Endothelial cell of umbilical vein (primary cell): ENCODE results near the gene VPS35L. TPM values are rescaled to one million over a fixed set of nuclear protein-coding genes. Genes with fewer than 3 reads are reported as not detected.

Experiments
- BruUV-seq: library from RNA; stranded (reverse); fragments of 400-500 nt; replicated peaks from 2 replicates; lab custom pipeline; 2021; lab: Mats Ljungman, UMichigan
- CTCF ChIA-PET: fragments of 300-600, 350-600 bp; sonication (Branson Sonifier 250); formaldehyde crosslinking; loops from one replicate; lab custom pipeline; 2021; ENCODE audit warnings: antibody characterized with exemption, inconsistent platforms; lab: Charles Lee
- POLR2A ChIA-PET: fragments of 300-600, 350-600 bp; sonication (Branson Sonifier 250); formaldehyde crosslinking; loops from one replicate; lab custom pipeline; 2021; ENCODE audit warnings: antibody characterized with exemption, inconsistent platforms; lab: Charles Lee
- DNase-seq: peaks from one replicate; pipeline ENCODE4 v3.0.0-alpha.2; 2011; ENCODE audit warnings: low read depth, low spot score
- FAIRE-seq: peaks from 2 replicates; lab custom pipeline; 2011; peaks lifted over from hg19 to GRCh38; lab: Jason Lieb, UNC
- H2AFZ ChIP-seq: 2 replicates; pipeline ENCODE4 v1.6.0; 2012; ENCODE audit warnings: low read depth, low read length, control low read depth, inconsistent platforms
- H3K27ac ChIP-seq: 2 replicates; pipeline ENCODE4 v1.5.1; 2011; ENCODE audit warnings: low read depth, mild to moderate bottlenecking, control low read depth, low read length, moderate library complexity; ENCODE audit not compliant: insufficient read depth
- H3K27me3 ChIP-seq, 2 experiments: 2 replicates each; pipeline versions ENCODE4 v1.6.0 to v1.6.1; 2011; ENCODE audit warnings: low read length in 2 of 2, mixed read lengths in 1 of 2; ENCODE audit not compliant: control insufficient read depth in 2 of 2, insufficient read depth in 2 of 2
- H3K36me3 ChIP-seq, 2 experiments: 2 replicates in 1 of 2; 3 replicates in 1 of 2; pipeline ENCODE4 v1.5.1; 2011; ENCODE audit warnings: low read length in 2 of 2, mild to moderate bottlenecking in 1 of 2, moderate library complexity in 1 of 2; ENCODE audit not compliant: control insufficient read depth in 2 of 2, insufficient read depth in 2 of 2; ENCODE audit errors: extremely low read depth in 1 of 2
- H3K4me1 ChIP-seq: 3 replicates; pipeline ENCODE4 v1.5.1; 2011; ENCODE audit warnings: mild to moderate bottlenecking, low read length; ENCODE audit not compliant: control insufficient read depth, insufficient read depth; ENCODE audit errors: extremely low read depth
- H3K4me2 ChIP-seq: 2 replicates; pipeline ENCODE4 v1.6.1; 2011; ENCODE audit warnings: low read length, control low read depth, mixed read lengths; ENCODE audit not compliant: insufficient read depth
- H3K4me3 ChIP-seq, 3 experiments: fragments of 200-600 bp in 1 of 3; sonication (generic), shearing (Covaris generic) in 1 of 3; replicated peaks in 1 of 3; 2 replicates each; pipeline ENCODE4 v1.5.1; 2011 to 2016; ENCODE audit warnings: control low read depth in 3 of 3, low read length in 3 of 3, mild to moderate bottlenecking in 2 of 3, inconsistent platforms in 1 of 3, low read depth in 1 of 3, moderate library complexity in 1 of 3; ENCODE audit not compliant: insufficient read depth in 1 of 3
- H3K79me2 ChIP-seq: 2 replicates; pipeline ENCODE4 v1.6.0; 2012; ENCODE audit warnings: low read length, inconsistent platforms; ENCODE audit not compliant: control insufficient read depth, insufficient read depth
- H3K9ac ChIP-seq: replicated peaks from 2 replicates; pipeline ENCODE3; 2011; ENCODE audit warnings: low read length, control low read depth; ENCODE audit not compliant: insufficient read depth; ENCODE audit errors: extremely low read depth
- H3K9me1 ChIP-seq: replicated peaks from 3 replicates; pipeline ENCODE4 v1.6.0; 2011; ENCODE audit warnings: mild to moderate bottlenecking, low read length; ENCODE audit not compliant: control insufficient read depth, insufficient read depth; ENCODE audit errors: extremely low read depth
- H3K9me3 ChIP-seq: replicated peaks from 2 replicates; pipeline ENCODE4 v1.5.1; 2012; ENCODE audit warnings: low read length, inconsistent platforms; ENCODE audit not compliant: control insufficient read depth, insufficient read depth
- H4K20me1 ChIP-seq: replicated peaks from 2 replicates; pipeline ENCODE3; 2011; ENCODE audit warnings: mild to moderate bottlenecking, low read length; ENCODE audit not compliant: control insufficient read depth, insufficient read depth; ENCODE audit errors: extremely low read depth
- EZH2 ChIP-seq: IDR thresholded peaks from 2 replicates; pipeline ENCODE4 v1.6.1; 2012; ENCODE audit warnings: borderline replicate concordance, low read depth, mild to moderate bottlenecking, moderate library complexity, low read length, inconsistent platforms; ENCODE audit not compliant: severe bottlenecking
- FOS ChIP-seq: IDR thresholded peaks from 2 replicates; pipeline ENCODE4 v1.6.1; 2011; ENCODE audit warnings: mild to moderate bottlenecking, low read length, moderate library complexity, borderline replicate concordance; ENCODE audit not compliant: insufficient read depth
- GATA2 ChIP-seq: IDR thresholded peaks from 2 replicates; pipeline ENCODE4 v1.7.0; 2011; ENCODE audit warnings: low read depth, mild to moderate bottlenecking, moderate library complexity, mixed read lengths, low read length; ENCODE audit not compliant: insufficient read length, insufficient read depth
- JUN ChIP-seq: IDR thresholded peaks from 2 replicates; pipeline ENCODE4 v1.6.1; 2011; ENCODE audit warnings: borderline replicate concordance, low read depth; ENCODE audit not compliant: insufficient read length, insufficient read depth
- MYC ChIP-seq: IDR thresholded peaks from one replicate; pipeline ENCODE4 v1.6.1; 2011; ENCODE audit warnings: mild to moderate bottlenecking, low read depth, low read length
- POLR2A ChIP-seq: IDR thresholded peaks from 2 replicates; pipeline ENCODE4 v1.6.1; 2012; ENCODE audit warnings: low read depth, mild to moderate bottlenecking, control low read depth, low read length
- POLR2AphosphoS5 ChIP-seq: IDR thresholded peaks from 2 replicates; pipeline ENCODE4 v1.6.1; 2012; ENCODE audit warnings: low read depth, mild to moderate bottlenecking, control low read depth, low read length, moderate library complexity; ENCODE audit not compliant: insufficient read depth
- dilution Hi-C: fragments of 300-500 bp; cut with MboI; formaldehyde crosslinking; loops from one replicate; pipeline ENCODE4 v1.15.0; 2019; ENCODE audit warnings: low sequenced_read_pairs; ENCODE audit not compliant: extremely low pct_ligation_motif_present
- intact Hi-C: fragments of 100-400 bp; cut with micrococcal nuclease; formaldehyde crosslinking; loops from one replicate; pipeline ENCODE4 v1.10.0; 2022
- polyA plus RNA-seq, 4 experiments: library from polyadenylated mRNA; depleted of rRNA in 3 of 4; stranded (reverse) in 3 of 4; unstranded in 1 of 4; fragments of >200 nt; gene quantifications; 2 replicates each; pipeline versions ENCODE4 v1.2.1 to v1.2.3, GENCODE V29; 2011 to 2012; ENCODE audit warnings: missing spikeins in 1 of 4
- total RNA-seq: library from RNA; stranded (reverse); gene quantifications from 2 replicates; pipeline ENCODE4 v1.2.3, GENCODE V29; 2021
- TF ChIP-seq, protein P1 (sequence below), 2 donors: IDR thresholded peaks; 1 replicate in 1 of 2; 2 replicates in 1 of 2; pipeline ENCODE4 v1.5.1; 2011; ENCODE audit warnings: low read length in 2 of 2, mild to moderate bottlenecking in 2 of 2, moderate library complexity in 2 of 2, control low read depth in 1 of 2, inconsistent platforms in 1 of 2, low read depth in 1 of 2; ENCODE audit not compliant: insufficient read depth in 1 of 2; ENCODE audit errors: extremely low read depth in 1 of 2
- TF ChIP-seq, protein P2 (sequence below): IDR thresholded peaks from 2 replicates; pipeline ENCODE4 v1.6.1; 2011; ENCODE audit not compliant: insufficient read depth, insufficient read length

The VPS35L gene
- total and polyA plus RNA-seq, 2 donors (not counting 3 experiments of a cell fraction or from before 2014, with no cell fraction given): 49.1 to 91.1 TPM

DNA sequence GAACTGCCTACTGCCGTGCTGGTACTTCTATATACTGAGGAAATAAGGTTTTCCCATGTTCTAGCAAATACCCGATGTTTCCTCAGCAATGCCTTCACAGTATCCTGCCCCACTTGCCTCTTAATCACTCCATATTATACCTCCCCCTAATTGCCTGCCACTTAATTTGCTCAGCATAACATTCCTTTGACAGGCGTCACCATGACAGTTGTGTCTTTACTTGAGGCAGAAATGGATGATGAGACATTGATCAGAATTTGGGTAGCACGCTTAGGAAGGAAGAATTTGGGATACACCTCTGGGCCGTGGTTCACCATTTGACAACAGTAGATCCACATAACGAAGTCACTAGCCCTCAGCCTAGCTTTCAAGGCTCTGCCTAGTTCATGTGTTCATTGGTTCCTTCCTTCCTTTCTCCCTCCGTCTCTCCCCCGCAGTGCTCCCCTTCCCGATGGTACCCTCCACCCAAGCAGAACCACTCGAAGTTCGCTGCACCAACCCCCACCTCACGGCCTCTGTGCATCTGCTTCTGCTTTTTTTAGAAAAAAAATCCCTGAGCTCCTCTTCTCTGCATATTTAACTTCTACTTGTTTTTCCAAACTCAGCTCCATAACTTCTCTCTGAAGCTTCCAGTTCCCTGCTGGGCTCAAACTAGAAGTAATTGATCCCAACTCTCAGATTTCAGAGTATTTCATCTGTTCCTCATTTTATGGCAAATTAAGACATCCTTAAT, 182.0 kb downstream of the VPS35L start:
- H3K9ac ChIP-seq: no peak overlapping the region
- no peak overlapping the region for H3K4me2 ChIP-seq
- DNase-seq (no peak), FAIRE-seq (no peak)
- intact Hi-C loops: no loop called here
- H3K4me1 ChIP-seq: no peaks in the 10 kb centered on the region
- H3K9me3 ChIP-seq: no peaks in the 10 kb centered on the region
- CTCF ChIA-PET: interaction anchor here (0.8 to 1.6 kb wide), 2 partner anchors 9 kb away, joined by 3 to 4 read pairs; no protein-coding TSS in a partner anchor
- no peaks in the 10 kb centered on the region for H3K36me3 ChIP-seq
- POLR2A ChIA-PET: no interaction called here
- H3K4me3 ChIP-seq: no peak overlapping the region
- no peak for TF ChIP-seq GATA2
- no peak for TF ChIP-seq EZH2
- no peak for TF ChIP-seq POLR2AphosphoS5
- no peak for TF ChIP-seq POLR2A
- TF ChIP-seq FOS: no peak
- TF ChIP-seq JUN: no peak
- TF ChIP-seq, protein P1, sequence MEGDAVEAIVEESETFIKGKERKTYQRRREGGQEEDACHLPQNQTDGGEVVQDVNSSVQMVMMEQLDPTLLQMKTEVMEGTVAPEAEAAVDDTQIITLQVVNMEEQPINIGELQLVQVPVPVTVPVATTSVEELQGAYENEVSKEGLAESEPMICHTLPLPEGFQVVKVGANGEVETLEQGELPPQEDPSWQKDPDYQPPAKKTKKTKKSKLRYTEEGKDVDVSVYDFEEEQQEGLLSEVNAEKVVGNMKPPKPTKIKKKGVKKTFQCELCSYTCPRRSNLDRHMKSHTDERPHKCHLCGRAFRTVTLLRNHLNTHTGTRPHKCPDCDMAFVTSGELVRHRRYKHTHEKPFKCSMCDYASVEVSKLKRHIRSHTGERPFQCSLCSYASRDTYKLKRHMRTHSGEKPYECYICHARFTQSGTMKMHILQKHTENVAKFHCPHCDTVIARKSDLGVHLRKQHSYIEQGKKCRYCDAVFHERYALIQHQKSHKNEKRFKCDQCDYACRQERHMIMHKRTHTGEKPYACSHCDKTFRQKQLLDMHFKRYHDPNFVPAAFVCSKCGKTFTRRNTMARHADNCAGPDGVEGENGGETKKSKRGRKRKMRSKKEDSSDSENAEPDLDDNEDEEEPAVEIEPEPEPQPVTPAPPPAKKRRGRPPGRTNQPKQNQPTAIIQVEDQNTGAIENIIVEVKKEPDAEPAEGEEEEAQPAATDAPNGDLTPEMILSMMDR (IDR thresholded peaks at IDR 0.05; ENCODE audit: extremely low read depth in 1 of 2, insufficient read depth in 1 of 2, low read depth in 1 of 2, low read length in 2 of 2): no peak
- TF ChIP-seq MYC: no peak
- TF ChIP-seq, protein P2, sequence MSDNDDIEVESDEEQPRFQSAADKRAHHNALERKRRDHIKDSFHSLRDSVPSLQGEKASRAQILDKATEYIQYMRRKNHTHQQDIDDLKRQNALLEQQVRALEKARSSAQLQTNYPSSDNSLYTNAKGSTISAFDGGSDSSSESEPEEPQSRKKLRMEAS: no peak
- no peak overlapping the region for H3K27ac ChIP-seq
- H3K79me2 ChIP-seq: no peaks in the 10 kb centered on the region
- no peaks in the 10 kb centered on the region for H3K27me3 ChIP-seq
- dilution Hi-C loops: no loop called here
- no peaks in the 10 kb centered on the region for H3K9me1 ChIP-seq
- H2AFZ ChIP-seq: no peak overlapping the region
- no TSS peak for BruUV-seq
- H4K20me1 ChIP-seq: no peaks in the 10 kb centered on the region
